DOHH2 (cell line): Measurements from ENCODE around the gene USP28.

Source experiments
- CTCF ChIP-seq: fragments of 200-600 bp; sonication (generic); IDR thresholded peaks from one replicate; pipeline ENCODE4 v1.5.1; 2014; ENCODE audit warnings: antibody characterized with exemption, mild to moderate bottlenecking, low read depth, low read length; ENCODE audit not compliant: poor library complexity, severe bottlenecking
- EZH2phosphoT487 ChIP-seq: fragments of 200-600 bp; sonication (generic); IDR thresholded peaks from 2 replicates; pipeline ENCODE4 v1.6.1; 2017; ENCODE audit warnings: borderline replicate concordance, mild to moderate bottlenecking, antibody characterized with exemption, low read length, moderate library complexity, mixed read lengths

GRCh38 chr11:113805640-113806039 is 69.7 kb downstream of the USP28 start:
- no peak for TF ChIP-seq EZH2phosphoT487
- no peak for TF ChIP-seq CTCF
